HL-60 (cell line): ENCODE results near the gene MEIOB.

ENCODE experiments used
- DNase-seq, 2 experiments: peaks; one replicate each; pipeline ENCODE4 v3.0.0-alpha.2; 2010 to 2020; ENCODE audit warnings: low read depth in 1 of 2, low spot score in 1 of 2
- H3K27ac ChIP-seq: fragments of 250-450 bp; sonication (Bioruptor Pico); replicated peaks from 2 replicates; pipeline ENCODE4 v1.5.1; 2020; ENCODE audit warnings: mild to moderate bottlenecking, moderate library complexity
- H3K27me3 ChIP-seq: fragments of 250-450 bp; sonication (Bioruptor Pico); 2 replicates; pipeline ENCODE4 v1.5.1; 2021; ENCODE audit warnings: mild to moderate bottlenecking, moderate library complexity; ENCODE audit not compliant: insufficient read depth, poor library complexity, severe bottlenecking
- H3K4me3 ChIP-seq: replicated peaks from 2 replicates; pipeline ENCODE4 v1.5.1; 2011; ENCODE audit warnings: mild to moderate bottlenecking, control low read depth, low read length; ENCODE audit not compliant: insufficient read depth
- CTCF ChIP-seq: IDR thresholded peaks from one replicate; pipeline ENCODE4 v1.5.1; 2011; ENCODE audit warnings: low read length, control low read depth, inconsistent platforms; ENCODE audit not compliant: insufficient read depth
- GABPA ChIP-seq: IDR thresholded peaks from 2 replicates; pipeline ENCODE4 v1.6.1; 2012; ENCODE audit warnings: low read depth
- POLR2AphosphoS5 ChIP-seq: IDR thresholded peaks from 2 replicates; pipeline ENCODE4 v1.6.1; 2012; ENCODE audit warnings: low read depth
- REST ChIP-seq: IDR thresholded peaks from 2 replicates; pipeline ENCODE4 v1.6.1; 2012; ENCODE audit warnings: low read depth; ENCODE audit not compliant: insufficient replicate concordance
- SPI1 ChIP-seq: IDR thresholded peaks from 2 replicates; pipeline ENCODE4 v1.6.1; 2012; ENCODE audit warnings: low read depth, mild to moderate bottlenecking, borderline replicate concordance

The MEIOB gene

GRCh38 chr16:1794908-1795666 lies 76.9 kb downstream of the MEIOB start:
- no peaks in the 10 kb centered on the region for H3K27me3 ChIP-seq
- DNase-seq = no peak
- no peak overlapping the region for H3K27ac ChIP-seq
- H3K4me3 ChIP-seq = no peak overlapping the region
- no peak for TF ChIP-seq CTCF
- no peak for TF ChIP-seq GABPA
- no peak for TF ChIP-seq SPI1
- TF ChIP-seq POLR2AphosphoS5 = no peak
- no peak for TF ChIP-seq REST

GRCh38 chr16:1794221-1794871 lies 77.6 kb downstream of the MEIOB start:
- Histone ChIP-seq H3K27me3 (no peaks in the 10 kb centered on the region), H3K4me3 (no peak overlapping the region), H3K27ac (no peak overlapping the region)
- no peak for DNase-seq
- TF ChIP-seq REST (no peak), SPI1 (no peak), POLR2AphosphoS5 (no peak), CTCF (no peak), GABPA (no peak)

GRCh38 chr16:1793578-1794220 lies 78.3 kb downstream of the MEIOB start, which contains the start of gene IGFALS:
Gene IGFALS, minus strand, starts transcription at chr16:1793705. Its CDS starts 53 bp downstream, at chr16:1793652.
- Histone ChIP-seq H3K4me3 (no peak within 1 kb of the TSS), H3K27ac (no peak within 1 kb of the TSS), H3K27me3 (no peaks in the 10 kb centered on the region)
- no peak for TF ChIP-seq SPI1
- TF ChIP-seq REST = no peak
- TF ChIP-seq POLR2AphosphoS5 = no peak
- no peak for TF ChIP-seq GABPA
- TF ChIP-seq CTCF = no peak
- DNase-seq = no peak
